Measurements from ENCODE around the gene RAD51C. TPM values are rescaled to one million over a fixed set of nuclear protein-coding genes. Genes with fewer than 3 reads are reported as not detected.

The RAD51C gene
- total and polyA plus RNA-seq, 9 of the 15 experiments (the other 6 are each of a cell fraction or from before 2014, with no cell fraction given) = 93.9 to 341 (median 135) TPM

- in situ Hi-C loops (cut with MboI) = no loop called here
- intact Hi-C loops (cut with micrococcal nuclease) = no loop called here
- H3K9me1 ChIP-seq (ENCODE audit: control insufficient read depth, insufficient read depth, low read length) = no peaks in the 10 kb centered on the region
- BruUV-seq (replicated peaks) = no TSS peak
- DNase-seq (ENCODE audit: extremely low read depth in 1 of 4, low spot score in 3 of 4) (no peak), FAIRE-seq (no peak), ATAC-seq (no peak)
- H2AFZ ChIP-seq (ENCODE audit: low read depth, low read length) = no peak overlapping the region
- H3K79me2 ChIP-seq (ENCODE audit: control insufficient read depth, insufficient read depth, low read length) = no peaks in the 10 kb centered on the region
- no peaks in the 10 kb centered on the region for H4K20me1 ChIP-seq (replicated peaks; ENCODE audit: control insufficient read depth, insufficient read depth, low read length)
- no peaks in the 10 kb centered on the region for H3K27me3 ChIP-seq (ENCODE audit: control insufficient read depth in 2 of 2, insufficient read depth in 2 of 2, low read length in 2 of 2)
- CTCF ChIA-PET (ENCODE audit: low intra/inter-chr PET ratio) = no interaction called here
- H3K4me2 ChIP-seq (ENCODE audit: insufficient read depth, low read length) = no peak overlapping the region
- no peaks in the 10 kb centered on the region for H3K9me3 ChIP-seq (replicated peaks; ENCODE audit: control insufficient read depth, insufficient read depth, low read depth, low read length)
- WGBS (ENCODE audit: insufficient coverage, low coverage, missing lambda C conversion rate) = 82% methylated on average over 5 of the region's 5 CpGs
- POLR2A ChIA-PET = interaction anchor here (0.7 to 1.6 kb wide), 3 partner anchors 10 to 250 kb away, joined by 3 to 6 read pairs (median 4); partner anchors contain the start of genes RAD51C and TEX14
- no peak overlapping the region for H3K4me3 ChIP-seq
- H3K9ac ChIP-seq (ENCODE audit: insufficient read depth in 1 of 2, low read depth in 2 of 2, low read length in 2 of 2) = no peak overlapping the region
- peaks cover 5 to 7% of the 10 kb centered on the region in 2 experiments; a peak in 3 of 5 replicates for H3K4me1 ChIP-seq (replicated peaks in 1 of 2; ENCODE audit: control insufficient read depth in 2 of 2, insufficient read depth in 2 of 2, low read length in 2 of 2)
- no peak overlapping the region for H3K27ac ChIP-seq (ENCODE audit: extremely low read depth, low read depth, low read length)
- H3K36me3 ChIP-seq (ENCODE audit: control insufficient read depth, insufficient read depth, low read length) = peaks cover 43% of the 10 kb centered on the region
- TF ChIP-seq ATF6 (CRISPR knock-in tag; IDR thresholded peaks at IDR 0.05) = no peak
- TF ChIP-seq HOMEZ (CRISPR knock-in tag; IDR thresholded peaks at IDR 0.05) = no peak
- TF ChIP-seq ZNF124 (CRISPR knock-in tag; IDR thresholded peaks at IDR 0.05) = no peak
- TF ChIP-seq REST (IDR thresholded peaks at IDR 0.05; ENCODE audit: borderline replicate concordance) = no peak
- no peak for TF ChIP-seq REST (CRISPR knock-in tag; IDR thresholded peaks at IDR 0.05; ENCODE audit: low read depth)
- no peak for TF ChIP-seq CREB5 (CRISPR knock-in tag; IDR thresholded peaks at IDR 0.05)
Observed at GRCh38 chr17:58702045-58702476, 9.7 kb downstream of the RAD51C start.

Measured in K562 (cell line).